ENCODE results near the gene SEC22C.
"Not testable (repeated sequence)": the region's sequence is repeated elsewhere in the genome, so short reads cannot be mapped to it uniquely, and the experiment has no call there.

Gene SEC22C, protein sequence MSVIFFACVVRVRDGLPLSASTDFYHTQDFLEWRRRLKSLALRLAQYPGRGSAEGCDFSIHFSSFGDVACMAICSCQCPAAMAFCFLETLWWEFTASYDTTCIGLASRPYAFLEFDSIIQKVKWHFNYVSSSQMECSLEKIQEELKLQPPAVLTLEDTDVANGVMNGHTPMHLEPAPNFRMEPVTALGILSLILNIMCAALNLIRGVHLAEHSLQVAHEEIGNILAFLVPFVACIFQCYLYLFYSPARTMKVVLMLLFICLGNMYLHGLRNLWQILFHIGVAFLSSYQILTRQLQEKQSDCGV

DNA sequence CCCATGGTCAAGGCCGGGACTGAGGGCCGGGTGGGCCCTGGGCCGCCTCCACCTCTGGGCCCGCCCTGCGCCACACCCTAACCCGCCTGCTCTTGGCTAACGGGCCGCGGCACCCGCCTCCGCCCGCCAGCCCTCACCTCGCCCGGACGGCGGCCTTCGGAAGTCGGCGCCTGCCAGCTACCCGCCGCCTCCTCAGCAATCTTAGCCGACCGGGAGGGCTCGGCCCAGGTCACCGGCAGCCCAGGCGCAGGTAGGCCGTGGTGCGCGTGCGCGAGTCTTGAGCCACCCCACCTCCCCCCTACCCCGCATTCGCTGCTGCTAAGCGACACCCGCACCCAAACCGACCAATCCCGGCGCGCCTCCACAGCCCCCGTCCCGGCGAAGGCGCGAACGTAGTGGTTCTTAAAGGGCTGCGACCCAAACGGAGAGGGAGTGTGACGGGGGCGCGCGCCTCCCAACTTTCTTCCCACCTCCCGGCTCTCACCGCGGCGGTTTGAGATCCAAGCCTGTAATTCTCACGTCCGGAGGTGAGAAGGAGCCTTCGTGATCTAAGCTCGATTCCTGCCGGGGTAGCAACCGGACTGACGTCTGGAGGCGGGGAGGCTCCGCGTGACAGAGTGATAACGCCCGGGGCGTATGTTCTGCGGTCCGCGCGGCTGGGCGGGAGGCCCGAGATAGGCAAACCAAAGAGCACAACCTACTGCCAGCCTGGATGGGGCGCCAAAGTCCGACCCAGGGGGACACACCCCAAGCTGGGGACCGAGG, at the start of gene SEC22C:
Gene SEC22C (minus strand): TSS at position 259 of the 765 bp plus-strand sequence. CDS start 12,921 bp downstream, outside the sequence.
- peak; percentile 95 for DNase-seq

- peak; percentile 14 for DNase-seq
Measured at GRCh38 chr3:42613462-42613861, 31.7 kb upstream of the SEC22C start.

DNA sequence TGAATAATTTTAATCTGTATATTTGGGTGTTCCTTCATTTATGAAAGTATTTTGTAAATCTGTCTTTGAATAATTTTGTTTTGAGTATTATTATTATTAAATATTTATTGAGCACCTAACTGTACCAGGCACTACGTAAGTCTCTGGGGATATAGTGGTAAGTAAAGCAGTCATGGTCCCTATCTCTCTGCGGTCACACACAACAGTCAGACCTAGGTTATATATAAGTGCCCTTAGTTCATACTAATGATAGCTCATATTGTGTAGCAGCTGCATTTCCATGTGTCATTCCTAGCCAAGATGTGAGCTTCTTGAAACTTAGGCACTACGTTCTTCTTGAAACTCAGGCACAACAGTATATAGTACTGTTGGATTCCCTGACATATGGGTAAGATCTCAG, 31.2 kb upstream of the SEC22C start:
- DNase-seq = no peak

DNA sequence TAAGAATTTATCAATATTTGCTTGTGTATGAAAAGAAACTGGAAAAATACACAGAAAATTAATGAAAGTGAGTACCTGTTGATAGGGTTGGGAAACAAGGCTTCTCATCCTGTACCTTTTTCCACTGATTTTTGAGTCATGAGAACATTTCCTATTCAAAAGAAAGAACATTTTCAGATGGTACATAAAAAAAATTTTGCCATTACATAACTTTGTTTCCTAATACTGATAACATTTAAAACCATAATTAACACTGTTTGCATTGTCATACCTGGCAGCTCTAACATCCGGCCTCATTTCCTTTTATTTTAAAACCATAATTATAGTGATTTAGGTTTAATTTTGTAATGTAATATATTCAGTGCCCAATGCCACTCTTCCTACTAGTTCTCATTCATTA, 30.4 kb upstream of the SEC22C start:
- no peak for DNase-seq

- DNase-seq = no peak
Measured at GRCh38 chr3:42610976-42611375, 29.2 kb upstream of the SEC22C start.

DNA sequence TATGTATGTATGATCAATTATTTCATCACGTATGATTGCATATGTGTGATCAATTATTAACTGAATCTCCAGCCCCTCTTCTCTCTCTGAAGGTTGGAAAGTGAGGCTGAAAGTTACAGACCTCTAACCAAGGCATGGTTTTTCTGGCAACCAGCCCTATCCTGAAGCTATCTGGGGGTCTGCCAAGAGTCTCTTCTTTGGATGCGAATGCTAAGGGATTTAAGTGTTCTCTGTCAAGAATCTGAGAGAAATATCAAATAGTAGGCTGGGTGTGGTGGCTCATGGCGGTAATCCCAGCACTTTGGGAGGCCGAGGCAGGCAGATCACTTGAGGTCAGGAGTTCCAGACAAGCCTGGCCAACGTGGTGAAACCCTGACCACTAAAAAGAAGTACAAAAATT, 26.8 kb upstream of the SEC22C start:
- no peak for DNase-seq

- DNase-seq = no peak
Measured at GRCh38 chr3:42605546-42606173, 23.9 kb upstream of the SEC22C start.

- DNase-seq = no peak
Measured at GRCh38 chr3:42602961-42603360, 21.2 kb upstream of the SEC22C start.

DNA sequence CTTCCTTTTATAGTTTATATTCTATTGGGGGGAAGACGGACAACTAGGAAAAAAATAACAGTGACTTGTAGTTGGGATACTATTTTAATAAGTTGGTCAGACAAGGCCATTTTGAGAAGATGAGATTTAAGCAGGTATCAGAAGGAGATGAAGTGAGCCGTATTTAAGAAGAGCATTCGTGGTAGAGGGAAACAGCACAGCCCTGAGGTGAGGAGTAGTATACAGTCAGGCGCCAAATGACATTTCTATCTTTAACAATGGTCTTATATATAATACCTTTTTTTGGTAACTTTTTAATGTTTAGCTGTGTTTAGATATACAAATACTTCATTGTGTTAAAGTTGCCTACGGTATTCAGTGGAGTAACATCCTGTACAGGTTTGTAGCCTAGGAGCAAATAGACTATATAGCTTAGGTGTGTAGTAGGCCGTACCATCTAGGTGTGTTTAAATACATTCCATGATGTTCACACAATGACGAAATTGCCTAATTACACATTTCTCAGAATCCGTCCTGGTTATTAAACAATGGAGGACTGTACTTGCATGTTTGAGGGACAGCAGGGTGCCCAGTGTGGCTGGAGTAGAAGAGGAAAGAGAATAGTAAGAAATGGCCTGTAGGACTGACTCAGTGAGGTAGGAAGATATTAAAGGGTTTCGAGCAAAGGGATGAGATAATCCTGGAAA, 20.3 kb upstream of the SEC22C start:
- peak; percentile 22 for DNase-seq

DNA sequence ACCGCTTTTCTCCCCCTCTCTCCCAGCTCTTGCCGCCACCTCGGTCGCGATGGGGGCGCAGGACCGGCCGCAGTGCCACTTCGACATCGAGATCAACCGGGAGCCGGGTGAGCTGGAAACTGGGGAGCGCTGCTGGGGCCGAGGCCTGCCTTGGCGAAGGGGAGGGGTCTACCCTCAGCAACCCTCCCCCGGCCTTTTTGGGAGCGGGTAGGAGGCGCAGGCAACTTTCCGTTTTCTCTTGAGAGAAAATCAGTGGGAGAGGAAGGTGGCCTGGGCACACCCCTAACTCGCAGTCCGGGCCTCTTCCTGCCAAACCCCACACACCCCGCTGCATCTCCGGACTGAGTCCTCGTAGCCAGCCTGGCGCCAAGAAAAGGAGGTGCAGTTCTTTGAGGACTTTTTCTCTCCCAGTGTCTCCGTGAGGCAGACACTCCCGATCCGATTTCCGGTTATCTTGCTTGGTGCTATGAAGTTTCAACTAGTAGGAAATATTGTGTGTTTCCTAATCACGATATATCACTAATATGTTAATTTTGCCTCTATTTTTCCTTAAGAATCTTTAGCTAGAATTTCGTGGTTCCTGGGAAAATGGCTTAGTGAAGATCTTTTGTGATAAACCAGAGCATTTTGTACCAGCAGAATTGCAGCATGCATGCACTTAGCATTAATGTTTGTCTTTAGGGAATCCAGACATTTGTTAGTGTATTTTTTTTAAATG, 19.4 kb upstream of the SEC22C start:
- peak; percentile 58 for DNase-seq

- peak; percentile 97 for DNase-seq
Measured at GRCh38 chr3:42600111-42600957, 18.6 kb upstream of the SEC22C start, which contains the start of gene NKTR. TSS of gene NKTR (plus strand) at chr3:42600686. CDS start at chr3:42601007, 321 bp downstream.

- not testable (repeated sequence) for DNase-seq
Measured at GRCh38 chr3:42597098-42597497, 15.3 kb upstream of the SEC22C start.

DNA sequence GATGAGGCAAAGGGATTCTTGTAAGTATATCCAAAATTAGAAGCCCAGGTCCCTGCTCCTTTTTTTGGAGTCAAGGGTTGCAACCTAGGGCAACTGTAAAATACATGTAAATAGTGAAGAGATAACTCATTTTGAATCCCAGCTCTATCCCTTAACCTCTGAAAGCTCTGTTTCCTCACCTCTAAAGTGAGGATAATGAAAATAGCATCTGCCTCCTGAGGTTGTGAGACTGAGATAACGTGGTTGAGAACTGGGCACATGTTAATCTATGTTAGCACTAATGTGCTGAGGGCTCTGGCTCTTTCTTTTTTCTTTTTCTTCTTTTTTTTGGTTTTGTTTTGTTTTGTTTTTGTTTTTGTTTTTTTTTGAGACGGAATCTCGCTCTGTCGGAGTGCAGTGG, 13.9 kb upstream of the SEC22C start:
- no peak for DNase-seq

GRCh38 chr3:42593635-42594034, 11.9 kb upstream of the SEC22C start:
- no peak for DNase-seq

DNA sequence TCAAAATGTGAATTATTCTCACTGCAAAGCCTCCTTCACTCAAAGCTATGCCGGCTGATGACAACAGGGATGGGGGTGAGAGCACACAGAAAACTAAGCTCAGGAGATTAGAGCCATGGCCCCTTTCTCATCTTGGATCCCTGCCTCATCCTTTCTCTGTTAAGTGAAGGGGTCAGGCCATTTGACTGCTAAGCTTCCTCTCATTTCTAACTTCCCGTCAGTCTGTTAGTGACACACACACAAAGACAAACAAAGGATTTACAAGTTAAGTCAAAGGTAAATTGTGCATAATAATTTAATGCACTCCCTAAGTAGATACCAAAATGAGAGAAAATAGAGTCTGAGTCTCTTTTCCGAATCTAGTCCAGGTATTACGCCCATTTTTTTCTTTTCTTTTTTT, 10.0 kb upstream of the SEC22C start:
- no peak for DNase-seq

- DNase-seq = no peak
Measured at GRCh38 chr3:42590989-42591756, 9.4 kb upstream of the SEC22C start.

- no peak for DNase-seq
Measured at GRCh38 chr3:42589382-42590109, 7.8 kb upstream of the SEC22C start.

DNA sequence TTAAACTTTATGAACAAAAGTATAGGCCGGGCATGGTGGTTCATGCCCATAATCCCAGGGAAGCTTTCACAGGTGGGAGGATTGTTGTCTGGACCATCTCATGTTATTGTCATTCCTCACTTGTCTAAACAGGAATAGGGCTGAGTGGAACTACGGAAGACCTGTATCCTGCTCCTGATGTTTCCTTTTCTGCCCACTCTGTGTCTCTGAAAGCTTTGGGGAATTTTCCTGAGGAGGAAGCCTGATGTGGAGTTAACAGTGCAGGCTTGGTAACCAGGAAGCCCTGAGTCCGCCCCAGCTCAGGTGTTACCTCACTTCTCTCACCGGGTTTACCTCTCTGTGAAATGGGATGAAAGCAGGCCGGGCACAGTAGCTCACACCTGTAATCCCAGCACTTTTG, 6.9 kb upstream of the SEC22C start:
- DNase-seq = no peak

DNA sequence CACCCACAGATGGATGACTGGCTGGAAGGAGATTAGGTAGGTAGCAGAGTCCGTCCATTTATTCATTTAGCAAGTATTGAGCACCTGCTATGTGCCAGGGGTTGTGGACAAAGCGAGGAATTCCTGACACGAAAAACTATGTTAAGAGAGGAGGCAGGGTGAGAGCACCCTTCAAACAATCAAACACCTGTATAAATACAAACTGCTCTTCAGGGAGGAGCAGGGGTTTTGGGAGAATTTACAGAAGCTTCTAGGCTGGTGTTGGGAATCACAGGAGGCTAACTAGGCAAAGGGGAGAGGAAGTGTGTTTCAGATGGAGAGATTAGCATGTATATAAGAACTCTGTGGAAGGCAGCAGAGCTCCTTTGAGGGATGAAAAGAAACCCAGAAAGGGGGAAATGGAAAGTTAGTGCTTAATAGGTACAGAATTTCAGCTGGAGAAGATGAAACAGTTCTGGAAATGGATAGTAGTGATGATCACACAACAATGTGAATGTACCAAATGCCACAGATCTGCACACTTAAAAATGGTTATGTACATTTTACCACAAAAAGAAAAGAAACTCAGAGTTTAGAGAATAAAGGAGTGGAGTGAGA, 805 bp upstream of the SEC22C start:
- DNase-seq = peak; percentile 65

DNA sequence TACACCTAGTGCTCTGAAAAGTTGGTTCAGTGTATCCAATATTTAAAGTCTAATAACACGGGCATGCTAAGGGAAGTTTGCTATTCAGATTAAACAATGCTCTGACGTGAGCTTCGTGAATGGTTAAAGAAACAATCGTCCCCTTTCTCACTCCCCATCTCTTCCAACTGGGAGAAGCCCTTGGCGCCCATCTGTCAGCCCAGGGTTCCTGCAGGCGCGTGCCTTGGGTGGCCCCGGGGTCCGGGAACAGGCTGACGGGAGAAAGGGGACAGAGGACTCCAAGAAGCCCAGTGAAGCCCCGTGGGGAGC, 413 bp downstream of the SEC22C start:
- DNase-seq = peak; percentile 76
